DND-41 (cell line): Measurements from ENCODE around the gene PSTPIP2.

ENCODE experiments used
- CTCF ChIP-seq: IDR thresholded peaks from 2 replicates; pipeline ENCODE4 v1.5.1; 2012; ENCODE audit warnings: borderline replicate concordance, low read length, moderate library complexity, mild to moderate bottlenecking; ENCODE audit not compliant: poor library complexity, severe bottlenecking; ENCODE audit errors: extremely low read depth
- EZH2 ChIP-seq: IDR thresholded peaks from 3 replicates; pipeline ENCODE4 v1.6.1; 2012; ENCODE audit warnings: borderline replicate concordance, low read depth, mild to moderate bottlenecking, moderate library complexity, low read length, inconsistent platforms; ENCODE audit not compliant: severe bottlenecking

GRCh38 chr18:46097431-46097800 lies 25.4 kb upstream of the PSTPIP2 start:
- TF ChIP-seq CTCF (no peak), EZH2 (no peak)
